HL-60 (cell line): Measurements from ENCODE around the gene ATXN8OS.

ENCODE experiments used
- DNase-seq, 2 experiments: peaks; one replicate each; pipeline ENCODE4 v3.0.0-alpha.2; 2010 to 2020; ENCODE audit warnings: low read depth in 1 of 2, low spot score in 1 of 2
- H3K27ac ChIP-seq: fragments of 250-450 bp; sonication (Bioruptor Pico); replicated peaks from 2 replicates; pipeline ENCODE4 v1.5.1; 2020; ENCODE audit warnings: mild to moderate bottlenecking, moderate library complexity
- H3K27me3 ChIP-seq: fragments of 250-450 bp; sonication (Bioruptor Pico); 2 replicates; pipeline ENCODE4 v1.5.1; 2021; ENCODE audit warnings: mild to moderate bottlenecking, moderate library complexity; ENCODE audit not compliant: insufficient read depth, poor library complexity, severe bottlenecking
- H3K4me3 ChIP-seq: replicated peaks from 2 replicates; pipeline ENCODE4 v1.5.1; 2011; ENCODE audit warnings: mild to moderate bottlenecking, control low read depth, low read length; ENCODE audit not compliant: insufficient read depth
- CTCF ChIP-seq: IDR thresholded peaks from one replicate; pipeline ENCODE4 v1.5.1; 2011; ENCODE audit warnings: low read length, control low read depth, inconsistent platforms; ENCODE audit not compliant: insufficient read depth
- GABPA ChIP-seq: IDR thresholded peaks from 2 replicates; pipeline ENCODE4 v1.6.1; 2012; ENCODE audit warnings: low read depth
- POLR2AphosphoS5 ChIP-seq: IDR thresholded peaks from 2 replicates; pipeline ENCODE4 v1.6.1; 2012; ENCODE audit warnings: low read depth
- REST ChIP-seq: IDR thresholded peaks from 2 replicates; pipeline ENCODE4 v1.6.1; 2012; ENCODE audit warnings: low read depth; ENCODE audit not compliant: insufficient replicate concordance
- SPI1 ChIP-seq: IDR thresholded peaks from 2 replicates; pipeline ENCODE4 v1.6.1; 2012; ENCODE audit warnings: low read depth, mild to moderate bottlenecking, borderline replicate concordance

ATXN8OS gene

GRCh38 chr13:70170689-70171088 lies 63.1 kb downstream of the ATXN8OS start:
- DNase-seq = no peak
- Histone ChIP-seq H3K27me3 (no peaks in the 10 kb centered on the region), H3K27ac (no peak overlapping the region), H3K4me3 (no peak overlapping the region)
- TF ChIP-seq SPI1 = no peak

GRCh38 chr13:70171151-70171550 lies 63.5 kb downstream of the ATXN8OS start:
- no peak for DNase-seq
- no peak overlapping the region for H3K27ac ChIP-seq
- TF ChIP-seq CTCF (no peak), SPI1 (no peak), POLR2AphosphoS5 (no peak), GABPA (no peak)
- no peaks in the 10 kb centered on the region for H3K27me3 ChIP-seq
- no peak overlapping the region for H3K4me3 ChIP-seq

GRCh38 chr13:70172946-70173597 lies 65.4 kb downstream of the ATXN8OS start:
- DNase-seq = no peak
- H3K4me3 ChIP-seq = no peak overlapping the region
- H3K27ac ChIP-seq = no peak overlapping the region
- TF ChIP-seq CTCF (no peak), REST (no peak), SPI1 (no peak), POLR2AphosphoS5 (no peak), GABPA (no peak)
- H3K27me3 ChIP-seq = no peaks in the 10 kb centered on the region

GRCh38 chr13:70173598-70173959 lies 66.0 kb downstream of the ATXN8OS start:
- H3K4me3 ChIP-seq = no peak overlapping the region
- TF ChIP-seq POLR2AphosphoS5 (no peak), GABPA (no peak), REST (no peak), CTCF (no peak), SPI1 (no peak)
- no peaks in the 10 kb centered on the region for H3K27me3 ChIP-seq
- no peak overlapping the region for H3K27ac ChIP-seq
- no peak for DNase-seq
